ENCODE results near the gene RMRP.
"Not testable (repeated sequence)": the region's sequence is repeated elsewhere in the genome, so short reads cannot be mapped to it uniquely, and the experiment has no call there.

Gene RMRP

DNA sequence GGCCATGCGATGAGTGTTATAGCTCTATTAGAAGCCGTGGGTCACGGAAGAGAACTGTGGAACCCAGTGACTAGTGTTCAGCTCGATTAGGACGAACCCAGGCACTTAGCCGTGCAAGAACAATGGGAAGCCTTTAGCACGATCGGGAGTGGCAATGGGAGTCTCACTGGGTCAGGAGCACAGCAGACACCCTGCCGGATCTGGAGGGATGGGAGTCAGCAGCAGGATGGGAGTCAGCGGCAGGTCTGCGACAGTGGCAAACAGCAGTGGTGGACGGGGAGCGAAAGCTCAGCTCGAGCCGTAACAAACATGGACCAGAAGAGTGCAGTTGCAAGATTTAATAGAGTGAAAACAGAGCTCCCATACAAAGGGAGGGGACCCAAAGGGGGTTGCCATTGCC is 17.4 kb downstream of the RMRP start:
- DNase-seq: not testable (repeated sequence)

DNA sequence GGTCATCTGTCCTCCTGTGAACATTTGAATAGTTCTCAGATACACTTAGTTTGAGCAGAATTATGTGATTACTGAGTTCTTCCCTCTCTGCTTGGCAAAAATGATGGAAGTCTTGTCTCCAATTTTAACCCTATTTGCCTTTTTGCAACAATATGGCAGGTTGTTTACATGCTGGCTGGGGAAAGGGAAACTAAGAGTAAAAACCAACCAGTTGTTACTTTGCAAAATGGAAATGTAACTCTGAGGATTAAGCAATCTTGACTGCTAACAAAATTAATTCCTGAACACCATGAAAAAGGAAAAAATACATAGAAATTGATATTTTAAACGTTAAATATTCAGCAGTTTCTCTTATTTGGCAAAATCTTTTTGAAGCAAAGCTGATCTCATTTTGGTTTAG is 18.2 kb downstream of the RMRP start:
- no peak for DNase-seq

DNA sequence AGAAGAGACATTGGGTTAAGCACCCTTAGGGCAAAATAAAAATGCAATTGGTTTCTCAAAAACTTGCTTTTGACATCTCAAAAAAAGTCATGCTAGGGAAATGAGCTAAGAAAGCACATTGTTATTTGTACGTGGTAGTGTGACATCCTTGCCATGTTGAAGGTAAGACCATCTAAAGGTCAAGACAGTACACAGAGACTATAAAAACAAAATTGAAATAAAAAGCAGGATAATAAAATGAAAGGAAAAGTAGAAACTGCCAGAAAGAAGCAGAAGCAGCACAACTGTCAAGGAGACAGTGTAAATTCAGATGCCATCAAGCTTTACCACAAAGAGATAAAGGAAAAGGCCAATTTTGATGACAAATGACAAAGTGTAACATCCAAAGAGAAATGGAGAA is 18.6 kb downstream of the RMRP start:
- DNase-seq: not testable (repeated sequence)

DNA sequence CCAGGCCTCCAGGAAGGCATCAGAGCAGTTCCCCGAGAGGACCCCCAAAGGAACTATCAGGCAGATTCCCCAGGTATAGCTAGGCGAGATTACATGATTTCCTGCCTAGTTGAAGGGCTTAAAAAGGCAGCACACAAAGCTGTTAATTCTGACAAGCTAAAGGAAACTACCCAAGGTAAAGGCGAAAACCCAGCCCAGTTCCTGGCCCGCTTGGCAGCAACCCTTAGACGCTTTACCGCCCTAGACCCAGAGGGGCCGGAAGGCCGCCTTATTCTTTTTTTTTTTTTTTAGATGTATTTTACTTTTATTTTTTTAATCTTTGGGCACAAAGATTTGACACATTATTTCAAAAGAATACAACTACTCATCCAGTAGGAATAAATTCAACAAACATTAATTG is 19.1 kb downstream of the RMRP start:
- DNase-seq: not testable (repeated sequence)

DNA sequence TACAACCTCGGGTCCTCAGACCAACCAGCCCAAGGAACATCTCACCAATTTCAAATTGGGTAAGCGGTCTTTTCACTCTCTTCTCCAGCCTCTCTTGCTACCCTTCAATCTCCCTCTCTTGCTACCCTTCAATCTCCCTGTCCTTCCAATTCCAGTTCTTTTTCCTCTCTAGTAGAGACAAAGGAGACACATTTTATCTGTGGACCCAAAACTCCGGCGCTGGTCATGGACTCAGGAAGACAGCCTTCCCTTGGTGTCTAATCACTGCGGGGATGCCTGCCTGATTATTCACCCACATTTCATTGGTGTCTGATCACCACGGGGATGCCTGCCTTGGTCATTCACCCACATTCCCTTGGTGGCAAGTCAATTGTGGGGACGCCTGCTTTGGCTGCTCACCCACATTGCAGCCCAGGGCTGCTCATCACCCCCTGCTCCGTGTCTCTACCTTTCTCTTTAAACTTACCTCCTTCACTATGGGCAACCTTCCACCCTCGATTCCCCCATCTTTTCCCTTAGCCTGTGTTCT is 20.3 kb downstream of the RMRP start:
- DNase-seq: not testable (repeated sequence)

DNA sequence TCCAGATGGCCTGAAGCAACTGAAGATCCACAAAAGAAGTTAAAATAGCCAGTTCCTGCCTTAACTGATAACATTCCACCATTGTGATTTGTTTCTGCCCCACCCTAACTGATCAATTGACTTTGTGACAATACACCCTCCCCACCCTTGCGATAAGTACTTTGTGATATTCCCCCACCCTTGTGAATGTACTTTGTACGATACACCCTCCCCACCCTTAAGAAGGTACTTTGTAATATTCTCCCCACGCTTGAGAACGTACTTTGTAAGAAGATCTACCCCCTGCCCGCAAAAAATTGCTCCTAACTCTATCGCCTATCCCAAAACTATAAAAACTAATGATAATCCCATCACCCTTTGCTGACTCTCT is 21.0 kb downstream of the RMRP start:
- not testable (repeated sequence) for DNase-seq

DNA sequence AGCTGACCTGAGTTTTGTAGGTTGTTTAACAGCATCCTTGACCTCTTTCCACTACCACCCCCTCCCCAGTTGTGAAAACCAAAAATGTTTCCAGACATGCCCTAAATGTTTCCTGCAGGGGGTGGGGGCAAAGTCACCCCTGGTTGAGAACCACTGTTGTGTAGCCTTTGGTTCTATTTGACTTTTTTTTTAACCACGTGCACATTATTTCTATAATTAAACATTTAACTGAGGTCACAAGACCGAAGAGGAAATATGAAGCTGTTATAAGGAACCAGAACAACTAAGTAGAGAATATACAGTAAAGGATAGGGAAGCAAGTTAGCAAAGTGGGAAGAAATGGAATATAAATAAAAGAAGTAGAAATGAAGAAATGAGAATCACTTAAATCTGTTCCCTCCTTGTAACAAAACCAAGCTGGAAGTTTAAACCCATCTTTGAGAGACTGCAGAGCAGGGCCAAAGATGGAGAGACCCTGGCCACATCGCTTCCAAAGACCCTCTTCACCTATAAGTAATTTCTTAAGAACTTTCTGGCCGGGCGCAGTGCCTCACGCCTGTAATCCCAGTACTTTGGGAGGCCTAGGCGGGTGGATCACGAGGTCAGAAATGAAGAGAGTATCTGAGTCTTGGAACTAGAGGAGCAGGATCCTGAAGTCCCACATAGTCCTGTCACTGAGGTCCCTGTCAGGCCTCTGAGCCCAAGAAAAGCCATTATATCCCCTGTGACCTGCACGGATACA is 21.5 kb downstream of the RMRP start:
- DNase-seq: no peak

DNA sequence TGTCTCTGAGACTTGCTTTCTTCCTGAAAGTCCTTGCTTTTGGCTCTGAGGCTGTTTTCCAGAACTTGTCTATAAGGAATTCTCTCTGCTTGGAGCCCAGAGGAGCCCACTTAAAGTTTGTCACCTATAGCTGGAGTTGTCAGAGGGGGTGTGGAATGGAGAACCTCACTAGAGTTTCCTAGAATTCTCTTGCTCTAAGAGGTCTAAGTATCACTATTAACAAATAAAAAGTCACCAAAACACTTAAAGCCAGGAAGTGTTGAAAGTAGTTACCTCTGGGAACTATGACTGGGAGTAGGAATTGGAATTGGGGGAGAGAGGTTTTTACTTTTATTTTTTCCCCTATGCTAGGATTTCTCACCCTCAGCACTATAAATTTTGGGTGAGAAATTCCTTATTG is 22.1 kb downstream of the RMRP start:
- DNase-seq: no peak

DNA sequence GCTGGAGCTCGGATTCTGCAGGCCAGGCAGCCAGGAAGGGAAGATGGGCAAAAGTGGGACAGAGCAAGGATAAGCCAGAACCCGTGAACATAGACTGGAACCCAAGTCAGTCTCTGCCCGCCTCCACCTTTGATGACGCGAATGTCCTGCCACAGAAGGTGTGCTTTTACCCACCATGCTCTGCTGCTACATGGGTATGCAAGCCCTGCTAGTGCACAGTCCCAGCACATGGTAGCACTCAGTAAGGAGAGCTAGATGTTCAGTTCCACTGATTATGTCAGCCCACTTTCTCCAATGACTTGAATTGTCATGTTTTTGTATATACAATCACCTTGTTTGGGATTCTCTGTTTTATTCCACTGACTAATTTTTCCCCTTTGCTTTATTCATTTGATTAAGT is 28.2 kb downstream of the RMRP start:
- no peak for DNase-seq

DNA sequence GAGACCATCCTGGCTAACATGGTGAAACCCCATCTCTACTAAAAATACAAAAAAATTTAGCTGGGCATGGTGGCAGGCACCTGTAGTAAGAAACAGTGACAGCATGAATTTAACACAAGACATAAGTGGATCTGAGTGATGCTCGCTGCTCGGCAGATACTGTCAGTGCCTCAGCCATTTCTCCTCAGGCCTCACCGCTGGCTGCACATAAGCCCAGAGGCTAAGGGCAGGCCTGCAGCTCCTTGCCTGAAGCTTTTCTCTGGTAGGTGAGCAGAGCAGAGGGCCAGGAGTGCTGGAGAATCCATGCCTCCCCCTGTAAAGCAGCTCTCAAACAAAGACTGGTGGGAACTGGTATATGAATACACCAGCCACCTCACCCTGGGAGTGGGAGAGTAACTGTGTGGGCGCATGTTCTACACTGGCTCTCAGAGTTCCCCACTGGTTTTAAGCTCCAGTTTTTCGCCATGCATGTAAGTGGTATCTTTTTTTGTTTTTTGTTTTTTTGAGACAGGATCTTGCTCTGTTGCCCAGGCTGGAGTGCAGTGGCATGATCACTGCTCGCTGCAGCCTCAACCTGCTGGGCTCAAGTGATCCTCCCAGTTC is 29.3 kb downstream of the RMRP start:
- DNase-seq: no peak

DNA sequence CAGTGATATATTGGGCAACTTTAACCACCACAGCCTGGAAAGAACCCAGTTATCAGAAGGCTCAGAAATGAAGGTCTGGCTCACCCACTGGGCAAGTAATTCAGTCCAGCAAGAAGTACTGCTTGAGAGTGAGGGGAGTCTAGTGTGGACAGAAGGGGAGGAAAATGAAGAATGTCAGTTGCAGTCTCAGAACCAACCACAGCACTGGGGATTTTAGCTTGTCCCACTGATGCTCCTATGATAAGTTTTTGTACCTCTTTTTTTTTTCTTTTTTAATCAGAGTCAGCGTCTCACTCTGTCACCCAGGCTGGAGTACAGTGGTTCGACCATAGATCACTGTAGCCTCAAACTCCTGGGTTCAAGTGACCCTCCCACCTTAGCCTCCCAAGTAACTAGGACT is 30.2 kb downstream of the RMRP start:
- DNase-seq: no peak

DNA sequence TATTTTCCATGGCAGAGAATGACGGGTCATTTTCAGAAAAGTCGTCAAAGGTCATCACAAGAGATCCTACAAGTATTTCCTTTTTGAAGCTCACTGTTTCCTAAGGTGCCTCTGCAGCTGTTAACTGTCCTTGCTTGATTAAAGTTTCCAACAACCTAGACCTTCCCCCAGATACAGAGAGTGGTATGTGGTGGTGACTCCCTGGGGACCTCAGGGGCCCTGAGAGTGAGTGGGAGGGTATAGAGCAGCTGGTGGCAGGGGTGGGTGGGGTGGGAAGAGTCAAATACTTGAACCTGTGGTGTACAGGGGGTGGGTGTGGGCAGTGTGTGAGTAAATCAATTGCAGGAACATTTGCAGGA is 38.0 kb downstream of the RMRP start:
- DNase-seq: no peak

DNA sequence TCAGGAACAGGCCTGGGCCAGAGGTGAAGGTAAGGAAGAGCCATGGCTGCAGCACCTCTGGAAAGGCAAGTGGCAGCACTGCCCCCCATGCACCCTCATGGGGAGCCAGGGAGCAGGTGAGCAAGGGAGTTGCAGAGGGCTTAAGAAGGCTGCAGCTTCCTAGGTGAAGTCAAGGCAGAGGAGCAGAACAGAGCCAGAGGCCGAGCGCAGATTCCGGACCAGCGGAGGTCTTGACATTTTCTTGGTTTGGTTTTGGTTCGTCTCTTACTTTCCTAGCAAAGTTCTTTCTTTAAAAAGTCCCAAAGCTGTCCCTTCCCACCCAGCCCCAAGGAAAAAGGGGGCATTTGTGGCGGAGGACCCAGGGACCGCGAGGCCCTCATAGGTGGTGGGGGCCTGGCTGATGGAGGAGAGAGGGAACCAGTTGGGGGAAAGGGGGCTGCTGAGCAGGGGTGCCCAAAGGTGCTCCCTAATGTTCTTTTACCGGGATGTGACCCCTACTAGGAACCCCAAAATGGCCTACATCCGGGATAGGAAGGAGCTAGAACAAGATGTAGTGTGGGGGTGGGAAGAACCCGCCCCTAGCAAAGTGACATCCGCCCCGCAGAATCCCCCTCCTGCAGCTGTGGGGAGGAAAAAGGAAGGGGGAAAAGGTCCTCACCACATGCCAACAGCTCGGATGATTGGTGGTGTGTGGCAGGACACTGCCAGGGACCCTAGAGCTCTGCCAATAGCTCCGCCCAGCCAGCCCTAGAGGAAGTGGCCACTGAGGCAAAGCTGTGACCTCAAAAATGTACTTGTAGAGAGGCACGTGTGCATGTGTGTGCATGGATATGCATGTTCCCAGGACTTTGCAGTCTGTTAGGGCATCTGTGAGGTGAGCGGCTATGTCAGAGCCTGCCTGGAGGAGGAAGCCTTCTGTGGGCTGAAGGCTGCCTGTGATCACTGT is 38.7 kb downstream of the RMRP start:
- DNase-seq: no peak

DNA sequence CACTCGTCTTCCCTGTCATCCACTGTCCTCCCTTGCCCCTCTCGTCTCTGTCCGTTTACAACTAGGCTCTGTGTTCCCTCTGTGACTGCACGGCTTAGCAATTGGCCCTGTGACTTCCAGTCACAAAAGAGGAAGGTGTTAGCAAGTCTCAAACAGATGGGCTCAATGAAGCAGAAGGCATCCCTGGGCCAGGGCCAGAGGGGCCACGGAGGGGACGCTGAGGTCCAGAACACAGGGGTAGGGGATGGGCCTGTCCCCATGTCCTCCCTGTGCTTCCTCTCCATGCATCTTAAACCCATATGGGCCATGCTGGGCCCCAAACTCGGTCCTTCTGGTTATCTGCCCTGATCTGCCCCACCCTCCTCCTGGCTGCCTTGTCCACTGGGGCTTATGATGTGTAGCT is 39.5 kb downstream of the RMRP start, which contains the start of gene CD72:
TSS of gene CD72 (minus strand) at position 89 of the 403 bp plus-strand sequence. CDS start 110 bp downstream, outside the sequence.
- DNase-seq: no peak

DNA sequence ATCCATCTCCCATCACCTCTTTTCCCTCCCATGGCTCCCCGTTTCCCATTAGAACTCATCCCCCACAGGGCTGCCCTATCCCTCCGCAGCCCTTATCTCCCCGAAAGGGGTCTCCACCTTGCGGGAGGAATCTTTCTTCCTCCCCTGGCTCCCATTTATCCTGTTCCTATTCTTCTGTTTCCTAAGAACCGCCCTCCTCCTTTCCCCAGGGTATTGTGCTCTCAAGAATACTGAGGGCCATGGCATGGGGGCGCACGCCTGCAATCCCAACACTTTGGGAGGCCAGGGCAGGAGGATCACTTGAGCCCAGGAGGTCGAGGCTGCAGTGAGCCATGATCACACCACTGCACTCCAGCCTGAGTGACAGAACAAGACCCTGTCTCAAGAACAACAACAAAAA is 40.3 kb downstream of the RMRP start:
- DNase-seq: no peak

DNA sequence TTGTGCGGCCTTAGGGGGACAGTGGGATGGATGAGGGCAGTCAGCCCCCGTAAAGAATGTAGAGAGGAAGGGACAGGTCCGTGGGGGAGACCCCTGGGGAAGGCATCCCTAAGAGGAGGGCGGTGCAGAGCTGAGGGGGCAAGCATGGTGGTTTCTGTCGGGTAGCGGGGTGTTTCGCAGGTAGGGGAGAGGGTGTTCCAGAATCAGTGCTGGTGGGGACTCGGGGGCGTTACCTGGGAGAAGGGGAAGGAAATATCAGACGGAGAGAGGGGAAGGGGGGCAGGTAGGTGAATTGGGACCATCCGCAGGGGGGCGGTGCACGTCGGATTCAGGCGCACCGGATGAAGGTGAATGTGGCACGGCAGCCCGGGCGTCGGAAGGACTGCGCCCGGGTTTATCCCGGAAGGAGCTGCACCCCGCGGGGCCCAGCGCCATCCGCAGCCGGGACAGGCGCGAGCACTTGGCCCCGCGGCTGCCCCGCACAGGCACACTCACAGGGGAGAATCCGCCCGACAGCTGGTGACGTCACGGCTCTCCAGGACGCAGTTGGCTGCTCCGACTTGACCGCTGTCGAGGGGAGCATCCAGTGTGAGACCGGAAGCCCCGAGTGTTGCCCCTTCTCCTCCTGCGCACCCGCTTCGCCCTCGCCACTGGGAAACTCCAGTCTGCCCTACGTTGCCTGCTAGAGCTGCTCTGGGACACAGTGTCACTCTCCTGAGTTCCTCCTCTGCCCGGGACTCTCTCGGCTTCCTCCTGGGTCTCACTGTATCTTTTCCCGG is 40.9 kb downstream of the RMRP start:
- peak; percentile 40 for DNase-seq

DNA sequence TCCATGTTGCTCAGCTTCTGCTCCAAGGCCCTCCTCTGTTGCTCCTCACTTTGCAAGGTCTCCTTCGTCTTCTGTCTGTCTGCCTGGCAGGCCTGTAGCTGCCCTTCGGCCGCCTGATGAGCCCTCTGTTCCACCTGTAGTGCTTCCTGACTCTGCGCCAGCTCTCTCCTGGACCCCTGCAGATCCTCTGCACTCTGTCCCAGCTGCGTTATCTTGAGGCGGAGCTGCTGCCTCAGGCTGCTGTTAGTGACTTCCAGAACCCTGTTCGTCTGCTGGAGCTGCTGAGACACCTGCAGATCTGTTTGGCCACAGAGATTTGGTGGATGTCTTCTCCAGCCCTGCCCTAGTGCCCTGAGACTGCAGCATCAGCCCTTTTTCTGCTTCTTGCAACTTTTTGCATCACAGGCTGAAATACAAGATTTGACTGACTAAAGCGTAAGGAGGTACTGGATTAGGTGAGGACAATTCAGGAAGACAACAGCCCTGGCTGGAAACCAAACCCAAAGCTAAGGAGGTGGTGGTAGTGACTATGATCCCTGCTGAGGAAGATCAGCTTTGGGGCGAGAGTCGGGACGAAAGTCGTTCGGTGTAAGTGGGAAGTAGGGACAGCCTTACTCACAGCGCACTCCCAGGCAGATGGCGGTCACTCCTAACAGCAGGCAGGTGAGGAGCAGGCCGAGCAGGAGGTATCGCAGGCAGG is 41.7 kb downstream of the RMRP start:
- DNase-seq: no peak

DNA sequence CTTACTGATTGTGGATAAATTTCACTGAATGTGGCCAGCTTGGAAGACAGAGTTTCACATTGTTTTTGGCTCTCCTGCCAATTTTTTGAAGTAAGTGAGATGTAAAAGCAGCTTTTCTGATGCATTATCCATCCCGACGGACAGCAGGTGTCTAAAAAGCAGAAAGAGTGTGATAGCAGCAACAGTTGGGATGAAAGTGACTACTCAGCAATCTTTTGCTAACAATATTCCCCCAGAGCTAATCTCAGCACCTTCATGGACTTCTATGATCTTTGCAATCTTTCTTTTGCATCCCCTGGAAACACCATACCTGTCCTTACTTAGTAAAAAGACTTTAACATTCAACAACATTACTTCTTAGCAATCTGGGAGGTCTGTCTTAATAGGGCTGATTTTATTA is 45.0 kb downstream of the RMRP start:
- DNase-seq: no peak

DNA sequence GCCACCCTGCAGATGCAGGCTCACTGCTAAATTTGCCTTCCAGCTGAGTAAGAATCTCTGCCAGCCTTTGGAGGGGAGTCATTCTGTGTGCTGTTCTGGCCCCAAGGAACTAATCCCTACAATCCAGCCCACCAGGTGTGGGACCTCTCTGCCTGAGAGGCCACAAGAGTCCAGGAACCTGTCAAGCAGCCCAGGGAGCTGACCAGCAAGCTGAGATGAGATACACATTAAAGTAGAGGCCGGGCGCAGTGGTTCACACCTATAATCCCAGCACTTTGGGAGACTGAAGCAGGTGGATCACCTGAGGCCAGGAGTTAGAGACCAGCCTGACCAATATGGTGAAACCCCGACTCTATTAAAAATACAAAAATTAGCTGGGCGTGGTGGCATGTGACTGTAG is 45.8 kb downstream of the RMRP start:
- not testable (repeated sequence) for DNase-seq

DNA sequence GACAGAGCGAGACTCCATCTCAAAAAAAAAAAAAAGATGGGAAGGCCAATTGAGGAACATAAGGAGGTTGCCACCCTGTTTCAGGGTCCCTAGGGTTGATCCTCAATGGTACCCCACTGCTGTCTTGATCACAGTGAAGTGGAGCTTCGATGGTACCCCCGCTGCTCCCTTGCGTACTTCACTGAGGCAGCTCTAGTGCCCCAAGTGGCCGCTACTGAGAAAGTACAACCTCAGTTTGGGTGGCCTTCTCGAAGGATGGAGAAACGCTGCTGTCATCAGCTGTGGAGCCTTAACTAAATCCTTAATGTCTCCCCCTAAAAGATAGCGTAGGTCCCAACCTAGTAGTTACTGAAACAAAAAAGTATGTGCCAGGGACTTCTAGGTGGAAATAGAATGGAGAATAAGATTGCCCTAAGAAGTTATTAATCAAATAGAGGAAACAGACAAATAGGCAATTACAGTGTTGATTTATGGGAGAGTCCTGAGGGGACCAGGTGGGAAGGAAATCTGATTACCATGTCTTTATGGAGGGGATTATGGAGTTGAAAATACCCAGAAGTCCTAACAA is 46.5 kb downstream of the RMRP start:
- DNase-seq: peak; percentile 29

DNA sequence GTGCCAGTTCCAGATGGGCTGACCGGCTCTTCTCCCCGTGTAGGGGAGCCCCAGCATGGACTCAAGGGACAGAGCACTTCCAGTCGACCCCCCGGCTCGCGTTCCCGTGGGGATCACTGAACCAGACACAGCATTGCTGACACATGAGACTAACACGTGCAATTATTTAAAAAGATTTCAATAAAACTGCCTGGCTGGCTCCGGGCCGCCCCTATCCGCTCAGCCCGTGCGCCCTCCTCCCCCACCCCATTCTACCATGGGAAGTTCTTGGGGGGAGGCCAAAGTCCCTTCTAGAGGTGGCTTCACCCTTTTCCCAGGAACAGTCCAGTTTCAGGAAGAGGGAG is 48.0 kb downstream of the RMRP start:
- no peak for DNase-seq
